NCI-H2171 treated with DMSO at 0.1 percent for 48 hours (cell line): ENCODE measurements around the gene CASKIN2.
"Not testable (repeated sequence)": the region's sequence is repeated elsewhere in the genome, so short reads cannot be mapped to it uniquely, and the experiment has no call there.

Experiments used
- DNase-seq: peaks from one replicate; lab custom pipeline; 2025; lab: John Stamatoyannopoulos, UW

Gene CASKIN2

GRCh38 chr17:75488693-75489510, 26.4 kb downstream of the CASKIN2 start:
- no peak for DNase-seq

- no peak for DNase-seq
These were observed 27.8 kb downstream of the CASKIN2 start for GRCh38 chr17:75487351-75488070.

GRCh38 chr17:75486951-75487350, 28.4 kb downstream of the CASKIN2 start:
- no peak for DNase-seq

- DNase-seq, result no peak
These were observed 29.2 kb downstream of the CASKIN2 start for GRCh38 chr17:75486151-75486550.

GRCh38 chr17:75485688-75486087, 29.6 kb downstream of the CASKIN2 start:
- DNase-seq, result no peak

- no peak for DNase-seq
These were observed 33.0 kb downstream of the CASKIN2 start for GRCh38 chr17:75482098-75482942.

GRCh38 chr17:75481194-75482068, 33.9 kb downstream of the CASKIN2 start:
- no peak for DNase-seq

- no peak for DNase-seq
These were observed 35.1 kb downstream of the CASKIN2 start for GRCh38 chr17:75480281-75480680.

- peak; percentile 67 for DNase-seq
These were observed 36.8 kb downstream of the CASKIN2 start for GRCh38 chr17:75478508-75478907.

GRCh38 chr17:75477490-75477862, 37.9 kb downstream of the CASKIN2 start:
- DNase-seq, result not testable (repeated sequence)

GRCh38 chr17:75476752-75477489, 38.4 kb downstream of the CASKIN2 start:
- no peak for DNase-seq

- DNase-seq, result no peak
These were observed 39.1 kb downstream of the CASKIN2 start for GRCh38 chr17:75476271-75476671.

GRCh38 chr17:75475851-75476250, 39.5 kb downstream of the CASKIN2 start:
- no peak for DNase-seq

GRCh38 chr17:75475144-75475835, 40.0 kb downstream of the CASKIN2 start:
- DNase-seq, result no peak

GRCh38 chr17:75474736-75475135, 40.6 kb downstream of the CASKIN2 start:
- no peak for DNase-seq

- DNase-seq, result no peak
These were observed 42.1 kb downstream of the CASKIN2 start for GRCh38 chr17:75473246-75473645.

- peak; percentile 33 for DNase-seq
These were observed 43.2 kb downstream of the CASKIN2 start for GRCh38 chr17:75472119-75472518.

GRCh38 chr17:75471207-75471606, 44.1 kb downstream of the CASKIN2 start:
- DNase-seq, result no peak

- DNase-seq, result no peak
These were observed 46.5 kb downstream of the CASKIN2 start for GRCh38 chr17:75468779-75469373.

- peak; percentile 65 for DNase-seq
These were observed 47.0 kb downstream of the CASKIN2 start for GRCh38 chr17:75468291-75468754.
